A673 (cell line): ENCODE results near the gene ETV1.

ENCODE experiments used
- EZH2 ChIP-seq: fragments of 200-600 bp; sonication (generic); IDR thresholded peaks from 2 replicates; pipeline ENCODE4 v1.6.1; 2017; ENCODE audit warnings: borderline replicate concordance, low read depth, mild to moderate bottlenecking, mixed read lengths, antibody characterized with exemption, low read length; ENCODE audit not compliant: poor library complexity, severe bottlenecking
- TF ChIP-seq, protein P1 (sequence below): fragments of 300-800, 200-600 bp; sonication (generic); conservative IDR thresholded peaks from 2 replicates; pipeline ENCODE4 v1.5.1; 2017; ENCODE audit warnings: low read depth, mild to moderate bottlenecking, antibody characterized with exemption, low read length, moderate library complexity, mixed read lengths

DNA sequence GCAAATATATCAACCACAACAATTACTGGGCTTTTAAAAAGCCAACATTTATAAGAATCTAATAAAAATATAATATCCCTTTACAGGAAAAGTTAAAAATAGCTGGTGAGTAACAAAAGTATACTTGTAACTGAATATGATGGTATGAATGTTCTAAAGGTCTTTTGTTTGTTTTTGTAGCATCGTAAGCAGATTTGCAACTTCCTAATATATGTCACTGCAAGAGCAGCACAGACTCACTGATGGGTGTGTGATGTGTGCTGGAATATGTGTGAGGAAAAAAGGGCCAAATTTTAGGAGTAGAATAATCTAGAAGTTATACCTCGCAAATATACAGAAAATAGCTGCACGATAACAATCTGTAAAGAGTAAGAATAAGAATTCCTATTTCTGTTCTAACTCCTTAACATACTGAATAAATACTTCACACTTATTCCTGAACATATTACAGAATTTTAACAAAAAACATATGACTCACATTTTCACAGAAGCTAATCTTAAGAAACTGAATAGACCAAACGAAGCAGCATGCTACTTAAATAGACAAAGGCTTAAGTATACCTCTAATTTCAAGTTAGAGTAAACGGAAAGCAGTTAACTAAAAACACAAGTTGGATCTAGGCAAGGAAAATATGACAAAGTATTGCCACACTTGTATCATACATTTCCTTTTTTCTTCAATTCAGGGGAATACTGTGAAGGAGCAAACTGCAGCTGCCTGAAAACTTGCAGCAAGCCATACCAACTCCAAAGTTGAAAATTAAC, 9.6 kb downstream of the ETV1 start:
- TF ChIP-seq, protein P1, sequence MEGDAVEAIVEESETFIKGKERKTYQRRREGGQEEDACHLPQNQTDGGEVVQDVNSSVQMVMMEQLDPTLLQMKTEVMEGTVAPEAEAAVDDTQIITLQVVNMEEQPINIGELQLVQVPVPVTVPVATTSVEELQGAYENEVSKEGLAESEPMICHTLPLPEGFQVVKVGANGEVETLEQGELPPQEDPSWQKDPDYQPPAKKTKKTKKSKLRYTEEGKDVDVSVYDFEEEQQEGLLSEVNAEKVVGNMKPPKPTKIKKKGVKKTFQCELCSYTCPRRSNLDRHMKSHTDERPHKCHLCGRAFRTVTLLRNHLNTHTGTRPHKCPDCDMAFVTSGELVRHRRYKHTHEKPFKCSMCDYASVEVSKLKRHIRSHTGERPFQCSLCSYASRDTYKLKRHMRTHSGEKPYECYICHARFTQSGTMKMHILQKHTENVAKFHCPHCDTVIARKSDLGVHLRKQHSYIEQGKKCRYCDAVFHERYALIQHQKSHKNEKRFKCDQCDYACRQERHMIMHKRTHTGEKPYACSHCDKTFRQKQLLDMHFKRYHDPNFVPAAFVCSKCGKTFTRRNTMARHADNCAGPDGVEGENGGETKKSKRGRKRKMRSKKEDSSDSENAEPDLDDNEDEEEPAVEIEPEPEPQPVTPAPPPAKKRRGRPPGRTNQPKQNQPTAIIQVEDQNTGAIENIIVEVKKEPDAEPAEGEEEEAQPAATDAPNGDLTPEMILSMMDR = no peak
- no peak for TF ChIP-seq EZH2
